Peyer's patch (tissue), 4 donors: ENCODE results near the gene SNN.

Experiments used
- CTCF ChIP-seq, 6 experiments: fragments of 450-650 bp in 4 of 6; fragments of 200-600 bp in 2 of 6; sonication (generic) in 1 of 6; IDR thresholded peaks; one replicate each; pipeline ENCODE4 v1.5.1; 2017 to 2019; ENCODE audit warnings: antibody characterized with exemption in 6 of 6, mild to moderate bottlenecking in 3 of 6, moderate library complexity in 1 of 6
- POLR2A ChIP-seq, 2 donors: fragments of 450-650 bp; IDR thresholded peaks; one replicate each; pipeline ENCODE4 v1.5.1; 2017; ENCODE audit warnings: antibody characterized with exemption in 2 of 2, mild to moderate bottlenecking in 2 of 2, moderate library complexity in 2 of 2

- no peak for TF ChIP-seq CTCF (IDR thresholded peaks at IDR 0.05)
- no peak for TF ChIP-seq POLR2A (IDR thresholded peaks at IDR 0.05)
Observed at GRCh38 chr16:11711662-11712061, 43.4 kb downstream of the SNN start.
